Fibroblast of skin of right quadriceps (primary cell): ENCODE data around the gene TAS2R4.
"Not testable (repeated sequence)": the region's sequence is repeated elsewhere in the genome, so short reads cannot be mapped to it uniquely, and the experiment has no call there.

Experiments
- DNase-seq: peaks from one replicate; pipeline ENCODE4 v3.0.0-alpha.2; 2013

The TAS2R4 gene, protein sequence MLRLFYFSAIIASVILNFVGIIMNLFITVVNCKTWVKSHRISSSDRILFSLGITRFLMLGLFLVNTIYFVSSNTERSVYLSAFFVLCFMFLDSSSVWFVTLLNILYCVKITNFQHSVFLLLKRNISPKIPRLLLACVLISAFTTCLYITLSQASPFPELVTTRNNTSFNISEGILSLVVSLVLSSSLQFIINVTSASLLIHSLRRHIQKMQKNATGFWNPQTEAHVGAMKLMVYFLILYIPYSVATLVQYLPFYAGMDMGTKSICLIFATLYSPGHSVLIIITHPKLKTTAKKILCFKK

DNA sequence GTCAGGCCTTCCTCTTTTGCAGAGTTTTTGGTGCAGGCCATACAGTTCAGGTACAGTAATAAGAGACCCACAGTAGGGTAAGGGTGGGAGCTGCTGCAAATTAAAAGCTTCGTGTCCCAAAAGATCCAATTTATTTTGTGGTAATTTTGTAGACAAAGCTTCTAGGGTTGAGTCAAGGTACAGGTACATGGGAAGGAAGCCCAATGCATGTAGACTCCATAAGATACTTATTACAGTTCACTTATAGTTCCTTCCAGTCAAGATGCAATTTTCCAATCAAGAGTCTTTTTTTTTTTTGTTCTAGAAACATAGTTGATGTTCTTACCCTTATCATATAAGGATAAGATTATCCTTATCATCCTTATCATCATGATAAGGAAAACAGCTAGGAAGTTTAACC is at the start of gene TAS2R4:
Gene TAS2R4, plus strand, starts transcription at position 301 of the 400 bp plus-strand sequence. CDS start 1,815 bp downstream, outside the sequence.
- DNase-seq = no peak

DNA sequence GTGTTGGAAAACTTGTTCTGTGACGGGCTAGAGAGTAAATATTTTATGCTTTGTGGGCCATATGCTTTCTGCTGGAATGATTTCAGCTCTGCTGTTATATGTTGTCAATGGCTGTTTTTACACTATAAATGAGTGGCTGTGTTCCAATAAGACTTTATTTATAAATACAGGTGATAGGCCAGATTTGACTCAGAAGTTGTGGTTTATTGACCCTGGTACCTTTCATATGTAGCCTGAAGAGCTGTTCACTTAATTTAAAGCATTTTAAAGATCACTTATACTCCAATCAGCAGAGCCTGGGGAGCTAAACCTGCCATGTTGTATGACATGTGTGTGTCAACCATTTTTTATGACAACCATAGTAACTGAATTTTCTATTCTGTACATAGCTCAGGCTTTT is 47.5 kb upstream of the TAS2R4 start:
- no peak for DNase-seq

DNA sequence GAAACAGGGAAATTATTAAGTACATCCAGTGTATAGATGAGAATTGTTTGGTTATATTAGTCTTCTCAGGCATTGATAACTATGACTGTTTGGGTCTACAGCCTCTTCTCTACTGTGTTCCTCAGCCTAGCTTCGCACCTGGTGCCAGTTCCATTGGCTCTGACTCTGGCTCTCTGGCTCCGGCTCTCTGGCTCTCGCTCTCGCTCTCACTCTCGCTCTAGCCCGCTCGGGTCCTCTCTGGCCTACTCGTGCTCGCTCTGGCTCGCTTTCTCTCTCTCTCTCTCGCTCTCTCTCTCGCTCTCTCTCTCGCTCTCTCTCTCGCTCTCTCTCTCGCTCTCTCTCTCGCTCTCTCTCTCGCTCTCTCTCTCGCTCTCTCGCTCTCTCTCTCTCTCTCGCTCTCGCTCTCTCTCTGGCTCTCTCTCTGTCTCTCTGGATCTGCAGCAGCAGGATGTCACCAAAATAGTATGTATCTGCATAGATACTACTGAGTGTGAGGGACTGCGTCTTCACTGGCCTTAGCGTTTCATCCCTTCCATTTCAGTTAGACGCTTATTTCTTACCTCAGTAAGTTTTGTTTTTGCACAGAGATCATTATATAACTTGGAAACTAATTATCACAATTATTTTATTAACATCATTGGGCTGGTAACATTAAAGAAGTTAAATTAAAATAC is 44.9 kb upstream of the TAS2R4 start:
- no peak for DNase-seq

DNA sequence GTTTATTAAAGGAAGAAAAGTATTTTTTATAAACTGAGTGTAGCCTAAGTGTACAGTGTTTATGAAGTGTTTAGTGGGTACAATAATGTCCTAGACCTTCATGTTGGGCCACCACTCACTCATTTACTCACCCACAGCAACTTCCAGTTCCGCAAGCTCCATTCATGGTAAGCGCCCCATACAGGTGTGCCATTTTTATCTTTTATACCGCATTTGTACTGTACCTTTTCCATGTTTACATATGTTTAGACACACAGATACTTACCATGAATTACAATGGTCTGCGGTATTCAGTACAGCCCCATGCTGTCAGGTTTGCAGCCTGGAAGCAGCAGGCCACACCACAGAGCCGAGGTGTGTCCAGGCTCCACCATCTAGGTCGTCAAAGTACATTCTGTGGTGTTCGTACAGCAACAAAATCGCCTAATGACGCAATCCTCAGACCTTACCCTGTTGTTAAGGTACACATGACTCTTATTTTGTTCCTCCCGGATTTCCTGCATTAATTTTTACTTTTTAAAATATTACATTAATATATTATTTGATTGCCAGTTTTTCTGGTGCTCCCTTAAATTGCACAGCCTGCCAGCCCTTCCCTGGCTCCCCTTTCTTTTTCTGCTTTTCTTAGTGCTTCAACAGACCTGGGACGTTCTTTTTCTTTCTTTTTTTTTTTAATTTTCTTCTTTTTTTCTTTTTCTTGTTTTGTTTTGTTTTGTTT is 39.2 kb upstream of the TAS2R4 start:
- DNase-seq = no peak

DNA sequence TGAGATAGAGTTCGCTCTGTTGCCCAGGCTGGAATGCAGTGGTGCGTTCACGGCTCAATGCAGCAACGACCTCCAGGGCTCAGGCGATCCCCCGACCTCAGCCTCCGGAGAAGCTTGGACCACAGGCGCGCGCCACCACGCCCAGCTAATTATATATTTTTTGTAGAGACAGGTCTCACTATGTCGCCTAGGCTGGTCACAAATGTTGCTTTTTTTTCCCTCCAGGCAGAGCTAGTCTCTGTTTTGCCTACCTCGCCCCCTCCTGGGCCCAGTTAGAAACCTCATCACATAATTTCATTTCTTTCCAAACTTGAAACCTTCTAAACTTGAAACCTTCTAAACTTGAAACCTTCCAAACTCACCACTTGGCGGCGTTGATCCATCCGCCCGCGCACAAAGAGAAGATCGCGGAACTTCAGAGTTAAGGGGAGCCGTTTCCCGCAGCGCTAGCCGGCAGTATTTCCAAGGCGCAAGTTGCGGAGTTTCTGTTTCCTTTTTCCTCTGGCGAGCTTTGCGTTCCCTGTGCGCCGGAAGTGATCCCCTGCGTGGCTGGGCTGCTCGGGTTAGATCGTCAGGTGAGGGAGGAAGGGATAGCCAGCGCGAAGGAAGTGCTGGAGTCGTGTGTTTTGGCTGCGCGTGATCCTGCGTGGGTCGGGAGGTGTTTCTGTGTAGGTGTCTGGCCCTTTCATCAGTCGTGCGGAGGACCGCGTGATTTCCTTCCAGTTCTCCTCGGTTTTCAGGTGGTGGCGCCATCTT is 38.5 kb upstream of the TAS2R4 start, which contains the start of gene SSBP1:
Gene SSBP1, plus strand, starts transcription at position 523 of the 756 bp plus-strand sequence. CDS start 809 bp downstream, outside the sequence.
- peak; percentile 96 for DNase-seq

DNA sequence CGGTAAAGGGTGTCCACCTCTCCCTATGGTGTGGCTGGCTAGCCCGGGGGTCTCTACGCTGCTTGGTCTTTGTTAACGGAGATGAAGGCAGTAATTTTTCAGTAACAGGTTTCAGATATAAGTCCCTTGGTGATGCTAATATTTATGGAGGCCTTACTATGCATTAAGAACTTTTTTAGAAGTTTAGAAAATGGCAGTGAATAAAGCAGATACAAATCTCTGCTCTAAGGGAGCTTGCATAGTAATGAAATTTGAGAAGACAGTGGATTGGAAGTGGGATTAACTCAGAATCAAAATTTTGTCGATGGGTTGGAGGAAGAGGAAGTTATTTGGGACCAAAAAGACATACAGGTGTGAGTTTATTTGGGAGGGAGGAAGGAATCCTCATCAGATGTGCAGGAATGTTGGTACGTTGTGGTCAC is 37.9 kb upstream of the TAS2R4 start:
- no peak for DNase-seq

DNA sequence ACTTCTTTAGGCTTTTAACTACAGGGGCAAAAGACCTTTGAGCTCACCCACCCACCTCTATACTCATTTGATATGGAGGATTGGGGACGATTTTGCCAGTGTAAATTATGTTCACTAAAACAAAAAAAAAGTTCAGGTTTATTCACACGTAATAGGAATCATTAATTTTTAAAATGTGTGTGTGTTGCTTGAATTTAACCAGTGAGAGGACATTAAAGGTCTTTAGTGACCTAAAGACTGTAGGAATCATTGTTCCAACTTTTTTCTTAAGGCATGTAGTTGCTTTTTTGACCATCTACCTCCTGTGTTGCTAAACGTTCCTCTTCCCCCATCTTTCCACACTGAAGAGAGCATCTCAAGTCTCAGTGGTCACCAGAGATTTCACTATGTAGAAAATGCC is 37.2 kb upstream of the TAS2R4 start:
- no peak for DNase-seq

DNA sequence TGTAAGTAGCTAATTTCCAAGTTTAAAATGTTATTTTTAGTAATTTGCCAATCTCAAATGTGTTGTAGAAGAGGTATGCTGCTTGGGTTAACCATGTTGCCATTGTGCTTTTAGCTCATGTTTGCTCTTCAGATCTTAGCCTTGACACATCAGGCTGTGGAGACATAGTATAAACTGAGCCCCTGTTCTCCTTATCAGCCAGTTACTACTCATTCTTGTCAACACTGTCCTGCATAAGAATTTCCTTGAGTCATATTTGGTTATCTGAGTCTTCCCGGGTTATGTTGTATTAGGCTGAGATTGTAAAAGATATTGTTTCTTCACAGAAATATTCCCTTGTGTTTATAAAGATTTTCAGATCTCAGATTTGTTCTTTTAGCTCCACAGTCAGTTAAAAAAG is 34.2 kb upstream of the TAS2R4 start:
- no peak for DNase-seq

DNA sequence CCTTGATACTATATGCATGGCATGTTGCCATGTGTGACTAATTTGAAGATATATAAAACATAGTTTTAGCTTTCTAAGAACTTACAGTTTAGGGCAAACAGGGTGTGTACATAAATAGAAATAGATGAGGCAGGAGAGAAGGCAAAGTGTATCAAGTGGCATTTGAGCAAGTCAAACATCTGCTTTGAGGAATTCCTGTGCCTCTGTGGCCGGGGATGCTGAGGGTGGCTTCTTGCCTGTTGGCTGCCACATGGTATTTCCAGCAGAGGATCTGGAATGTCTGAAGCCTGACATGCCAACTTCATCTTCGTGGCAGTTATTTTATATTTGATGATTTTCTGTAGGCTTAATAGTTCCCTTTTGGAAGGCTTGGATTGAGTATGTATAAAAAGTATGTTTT is 32.3 kb upstream of the TAS2R4 start:
- DNase-seq = no peak

DNA sequence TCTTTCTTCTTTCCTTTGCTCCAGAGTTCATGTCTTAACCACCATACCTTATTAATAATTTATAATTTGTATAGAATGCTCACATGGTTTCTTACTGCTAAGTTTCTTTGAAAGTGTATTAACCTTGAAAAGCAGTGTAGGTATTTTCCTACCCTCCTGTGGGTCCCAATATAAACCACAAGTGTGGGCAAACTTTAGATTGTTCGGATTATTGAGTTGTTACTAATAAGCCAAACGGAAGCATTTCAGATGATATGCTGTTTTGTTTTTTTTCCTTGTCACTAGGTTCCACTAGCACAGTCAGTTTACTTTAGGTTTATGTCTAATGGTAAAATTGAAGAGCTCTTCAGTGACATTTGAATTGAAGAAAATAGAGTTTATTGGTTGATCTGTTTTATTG is 28.1 kb upstream of the TAS2R4 start:
- no peak for DNase-seq

DNA sequence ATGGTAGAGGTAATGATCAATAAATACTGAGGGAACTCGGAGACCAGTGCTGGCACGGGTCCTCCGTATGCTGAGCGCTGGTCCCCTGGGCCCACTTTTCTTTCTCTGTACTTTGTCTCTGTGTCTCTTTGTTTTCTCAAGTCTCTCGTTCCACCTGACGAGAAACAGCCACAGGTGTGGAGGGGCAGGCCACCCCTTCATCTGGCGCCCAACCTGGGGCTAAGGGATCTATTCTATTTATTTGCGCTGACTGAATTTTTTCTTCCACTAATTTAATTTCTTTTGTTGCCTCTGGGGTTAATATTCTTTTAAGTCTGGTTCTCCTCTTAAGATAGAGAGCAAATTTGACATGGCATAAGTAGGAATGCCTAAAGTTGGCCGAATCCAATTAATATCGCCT is 24.6 kb upstream of the TAS2R4 start:
- DNase-seq = peak; percentile 32

DNA sequence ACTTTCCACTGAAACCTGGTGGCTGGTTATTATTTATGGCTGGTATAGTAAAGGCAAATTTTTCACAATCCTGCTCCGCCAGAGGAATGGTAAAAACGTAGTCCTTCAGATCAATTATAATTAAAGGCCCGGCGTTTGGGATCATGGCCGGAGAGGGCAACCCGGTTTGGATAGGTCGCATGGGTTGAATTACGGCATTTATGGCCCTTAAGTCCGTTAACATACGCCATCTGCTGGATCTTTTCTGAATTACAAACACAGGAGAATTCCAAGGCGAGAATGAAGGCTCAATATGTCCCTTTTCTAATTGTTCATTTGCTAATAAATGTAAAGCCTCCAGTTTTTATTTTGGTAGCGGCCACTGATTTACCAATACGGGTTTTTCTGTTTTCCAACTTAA is 23.8 kb upstream of the TAS2R4 start:
- DNase-seq = no peak

DNA sequence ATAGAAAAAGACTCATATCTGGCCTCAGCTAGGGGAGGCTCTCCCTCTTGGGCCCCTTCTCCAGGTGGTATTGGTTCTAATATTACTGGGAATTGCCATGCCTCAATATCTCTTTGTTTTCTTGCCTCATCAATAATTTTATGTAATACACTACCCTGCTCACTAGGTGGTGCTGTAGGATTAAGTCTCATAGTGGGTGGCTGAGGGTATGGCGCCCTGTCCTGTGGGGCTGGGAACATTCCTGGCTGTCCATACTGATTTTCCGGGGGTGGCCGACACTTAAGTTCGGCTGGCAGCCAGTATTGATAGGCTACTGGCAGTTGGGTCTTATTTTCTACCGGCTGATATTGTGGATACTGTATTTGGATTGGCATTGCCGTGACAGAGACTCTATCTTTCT is 21.5 kb upstream of the TAS2R4 start:
- DNase-seq = no peak

DNA sequence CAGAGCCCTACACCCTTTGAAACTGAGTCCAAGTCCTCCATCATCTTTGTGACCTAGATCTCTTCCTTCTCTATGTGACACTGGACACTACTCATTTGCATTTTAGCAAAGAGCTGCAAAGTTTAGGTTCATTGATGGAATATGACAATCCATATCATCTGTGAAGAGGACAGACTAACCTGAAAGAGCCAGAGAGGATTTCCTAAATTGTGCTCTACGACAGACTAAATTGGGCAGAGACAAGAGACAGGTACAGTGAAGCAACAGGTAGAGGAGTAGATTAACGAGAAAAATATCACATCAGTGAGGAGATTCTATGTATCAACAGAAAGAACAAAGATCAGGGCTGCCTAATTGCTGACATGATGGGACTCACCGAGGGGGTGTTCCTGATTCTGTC is 12.7 kb upstream of the TAS2R4 start, which contains the start of gene TAS2R3:
Gene TAS2R3, plus strand, starts transcription at position 301 of the 400 bp plus-strand sequence. Its CDS starts 62 bp downstream, at position 363.
- no peak for DNase-seq

DNA sequence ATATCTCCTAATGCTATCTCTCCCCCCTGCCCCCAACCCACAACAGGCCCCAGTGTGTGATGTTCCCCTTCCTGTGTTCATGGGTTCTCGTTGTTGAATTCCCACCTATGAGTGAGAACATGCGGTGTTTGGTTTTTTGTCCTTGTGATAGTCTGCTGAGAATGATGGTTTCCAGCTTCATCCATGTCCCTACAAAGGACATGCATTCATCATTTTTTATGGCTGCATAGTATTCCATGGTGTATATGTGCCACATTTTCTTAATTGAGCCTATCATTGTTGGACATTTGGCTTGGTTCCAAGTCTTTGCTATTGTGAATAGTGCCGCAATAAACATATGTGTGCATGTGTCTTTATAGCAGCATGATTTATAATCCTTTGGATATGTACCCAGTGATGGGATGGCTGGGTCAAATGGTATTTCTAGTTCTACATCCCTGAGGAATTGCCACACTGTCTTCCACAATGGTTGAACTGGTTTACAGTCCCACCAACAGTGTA is 6.3 kb upstream of the TAS2R4 start:
- not testable (repeated sequence) for DNase-seq

DNA sequence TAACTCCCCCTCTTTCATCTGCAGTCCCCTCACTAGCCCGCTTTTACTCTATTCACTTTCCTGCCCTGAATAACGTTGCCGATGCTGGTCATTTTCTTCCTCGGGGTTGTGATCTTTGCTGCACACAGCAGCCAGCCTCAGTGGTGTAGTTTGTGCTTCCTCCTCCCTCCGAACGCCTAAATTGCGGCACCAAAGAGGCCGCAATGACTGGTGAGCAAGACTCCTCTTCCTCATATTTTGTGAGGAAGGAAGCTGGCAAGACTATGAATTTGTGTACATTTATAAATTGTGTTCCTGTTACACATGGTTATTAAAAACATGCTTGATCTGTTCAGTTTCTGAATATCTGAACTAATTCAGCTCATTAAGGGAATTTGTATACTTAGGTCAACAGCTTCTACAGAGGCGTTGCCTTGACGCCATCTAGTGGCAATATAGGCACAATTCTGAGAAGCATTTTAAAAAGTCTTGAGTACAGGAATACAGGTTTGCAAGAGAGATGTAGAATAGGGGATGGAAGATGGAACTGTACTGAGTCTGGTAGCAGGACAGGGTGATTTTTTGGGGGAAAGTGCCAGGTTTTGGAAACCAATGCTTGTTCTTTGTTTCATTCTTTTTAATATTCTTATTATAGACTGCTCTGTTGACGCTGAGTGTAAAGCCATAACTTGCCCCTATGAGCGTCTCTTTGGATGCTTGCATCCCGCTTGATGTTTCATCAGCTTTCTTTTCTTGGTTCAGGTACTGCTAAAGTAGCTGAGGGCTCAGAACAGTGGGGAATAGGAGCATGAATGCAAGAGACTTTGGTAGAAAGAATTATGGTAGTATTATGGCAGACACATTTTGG is 9.5 kb downstream of the TAS2R4 start:
- peak; percentile 43 for DNase-seq

DNA sequence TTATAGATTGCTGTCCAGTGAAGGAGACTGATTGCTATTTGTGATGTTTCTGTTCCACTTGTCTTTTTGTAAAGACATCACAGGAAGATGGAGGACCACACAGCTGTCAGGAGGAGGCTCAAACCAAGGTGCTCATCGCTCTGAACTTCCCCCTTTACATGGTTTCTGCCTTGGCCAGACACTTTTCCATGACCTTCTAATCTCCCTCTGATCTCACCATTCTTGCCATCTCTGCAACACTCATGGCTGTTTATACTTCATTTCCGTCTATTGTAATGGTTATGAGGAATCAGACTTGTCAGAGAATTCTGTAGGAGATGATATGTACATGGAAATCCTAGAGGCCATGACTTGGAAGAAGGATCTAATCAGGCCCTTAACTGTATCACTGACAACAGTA is 11.8 kb downstream of the TAS2R4 start:
- no peak for DNase-seq

DNA sequence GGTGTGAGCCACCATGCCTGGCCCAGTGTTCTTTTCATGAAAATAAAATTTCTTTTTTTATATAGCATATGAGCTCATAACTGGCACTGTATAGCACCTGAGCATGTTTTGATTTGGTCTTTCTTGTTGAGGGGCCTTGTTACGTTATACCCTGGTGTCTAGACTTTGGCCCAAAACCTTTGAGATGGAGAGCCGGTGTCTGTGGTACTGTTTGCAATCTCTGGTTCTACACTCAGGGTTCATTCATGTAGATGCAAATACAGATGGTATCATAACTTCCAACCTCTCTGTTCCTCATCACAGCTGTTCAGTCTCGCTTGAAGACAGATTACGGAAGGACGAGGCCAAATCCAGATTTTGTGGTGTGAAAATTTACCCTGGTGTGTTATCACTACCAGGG is 13.4 kb downstream of the TAS2R4 start, which contains the start of gene TAS2R5:
Gene TAS2R5, plus strand, starts transcription at position 301 of the 400 bp plus-strand sequence. CDS start 145 bp downstream, outside the sequence.
- no peak for DNase-seq

DNA sequence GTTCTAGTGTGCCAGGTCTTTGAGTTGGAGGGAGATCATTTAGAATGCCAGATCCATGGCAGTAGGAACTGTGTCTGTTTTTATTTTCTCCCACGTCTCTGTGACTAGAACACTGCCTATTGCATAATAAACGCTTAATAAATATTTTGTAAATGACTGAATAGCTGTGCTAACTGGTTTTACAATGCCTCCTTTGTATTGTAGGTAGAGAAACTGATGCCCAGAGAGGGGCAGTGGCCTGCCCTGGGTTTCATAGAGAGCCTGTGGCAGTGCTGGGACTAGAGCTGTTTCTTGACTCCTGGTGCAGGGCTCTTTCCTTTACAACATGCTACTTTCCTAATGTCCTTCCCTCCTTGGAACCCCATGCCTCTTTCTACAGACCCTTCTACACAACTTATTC is 16.1 kb downstream of the TAS2R4 start:
- DNase-seq = no peak

DNA sequence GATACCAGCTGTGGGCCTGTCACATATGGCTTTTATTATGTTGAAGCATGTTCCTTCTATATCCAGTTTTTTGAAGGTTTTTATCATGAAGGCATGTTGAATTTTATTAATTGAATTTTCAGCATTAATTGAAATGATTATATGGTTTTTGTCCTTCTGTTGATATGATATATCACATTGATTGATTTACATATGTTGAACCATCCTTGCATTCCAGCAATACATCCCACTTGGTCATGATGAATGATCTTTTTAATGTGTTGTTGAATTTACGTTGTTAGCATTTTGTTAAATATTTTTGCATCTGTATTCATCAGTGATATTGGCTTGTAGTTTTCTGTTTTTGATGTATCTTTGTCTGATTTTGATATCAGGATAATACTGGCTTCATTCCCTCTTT is 43.6 kb downstream of the TAS2R4 start:
- DNase-seq = no peak

DNA sequence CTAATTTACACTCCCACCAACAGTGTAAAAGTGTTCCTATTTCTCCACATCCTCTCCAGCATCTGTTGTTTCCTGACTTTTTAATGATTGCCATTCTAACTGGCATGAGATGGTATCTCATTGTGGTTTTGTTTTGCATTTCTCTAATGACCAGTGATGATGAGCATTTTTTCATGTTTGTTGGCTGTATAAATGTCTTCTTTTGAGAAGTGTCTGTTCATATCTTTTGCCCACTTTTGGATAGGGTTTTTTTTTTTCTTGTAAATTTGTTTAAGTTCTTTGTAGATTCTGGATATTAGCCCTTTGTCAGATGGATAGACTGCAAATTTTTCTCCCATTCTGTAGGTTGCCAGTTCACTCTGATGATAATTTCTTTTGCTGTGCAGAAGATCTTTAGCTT is 46.0 kb downstream of the TAS2R4 start:
- DNase-seq = not testable (repeated sequence)
